PC-9 (cell line): ENCODE data around the gene CYBC1. TPM values are rescaled to one million over a fixed set of nuclear protein-coding genes. Genes with fewer than 3 reads are reported as not detected.

Source experiments
- BruUV-seq: library from RNA; stranded (reverse); fragments of 400-500 nt; replicated peaks from 2 replicates; lab custom pipeline; 2021; lab: Mats Ljungman, UMichigan
- CTCF ChIA-PET: fragments of 300-600 bp; sonication (Branson Sonifier 250); formaldehyde crosslinking; loops from one replicate; lab custom pipeline; 2022; ENCODE audit warnings: antibody characterized with exemption; lab: Charles Lee
- POLR2A ChIA-PET: fragments of 300-600 bp; sonication (Branson Sonifier 250); formaldehyde crosslinking; loops from one replicate; lab custom pipeline; 2022; ENCODE audit warnings: antibody characterized with exemption; ENCODE audit not compliant: unreplicated experiment; lab: Charles Lee
- DNase-seq, 2 experiments: peaks; one replicate each; pipeline versions ENCODE4 v3.0.0 to v3.0.0-alpha.2; 2015 to 2022; ENCODE audit warnings: mixed read lengths in 1 of 2
- H2AFZ ChIP-seq: fragments of 200-600 bp; sonication (generic); 2 replicates; pipeline ENCODE4 v1.8.1; 2017; ENCODE audit warnings: antibody characterized with exemption
- H3F3A ChIP-seq: fragments of 200-600 bp; sonication (generic); 2 replicates; pipeline ENCODE4 v1.8.1; 2017; ENCODE audit warnings: antibody characterized with exemption, mild to moderate bottlenecking, low read depth; ENCODE audit not compliant: insufficient read depth
- H3K27ac ChIP-seq: fragments of 200-600 bp; sonication (generic); 2 replicates; pipeline ENCODE4 v1.6.1; 2016; ENCODE audit warnings: mixed run types
- H3K27me3 ChIP-seq: fragments of 200-600 bp; sonication (generic); 2 replicates; pipeline ENCODE4 v1.6.1; 2016; ENCODE audit warnings: low read depth, mixed run types; ENCODE audit not compliant: insufficient read depth
- H3K36me3 ChIP-seq: fragments of 200-600 bp; sonication (generic); 2 replicates; pipeline ENCODE4 v1.6.1; 2016; ENCODE audit warnings: low read depth, mixed run types
- H3K4me1 ChIP-seq: fragments of 200-600 bp; sonication (generic); replicated peaks from 2 replicates; pipeline ENCODE4 v1.6.1; 2016; ENCODE audit warnings: mixed run types; ENCODE audit not compliant: insufficient read depth
- H3K4me2 ChIP-seq: fragments of 200-600 bp; sonication (generic); 2 replicates; pipeline ENCODE4 v1.6.1; 2017; ENCODE audit warnings: mixed run types
- H3K4me3 ChIP-seq: fragments of 200-600 bp; sonication (generic); 2 replicates; pipeline ENCODE4 v1.6.1; 2016; ENCODE audit warnings: mixed run types
- H3K79me2 ChIP-seq: fragments of 200-600 bp; sonication (generic); 2 replicates; pipeline ENCODE4 v1.6.1; 2017; ENCODE audit warnings: low read depth, mixed run types
- H3K9me2 ChIP-seq: fragments of 200-600 bp; sonication (generic); 2 replicates; pipeline ENCODE4 v1.8.1; 2017; ENCODE audit warnings: mild to moderate bottlenecking; ENCODE audit not compliant: insufficient read depth
- H3K9me3 ChIP-seq: fragments of 200-600 bp; sonication (generic); 2 replicates; pipeline ENCODE4 v1.8.1; 2016; ENCODE audit warnings: low read depth; ENCODE audit not compliant: insufficient read depth
- H4K20me1 ChIP-seq: fragments of 200-600 bp; sonication (generic); 2 replicates; pipeline ENCODE4 v1.8.1; 2017; ENCODE audit not compliant: insufficient read depth
- CTCF ChIP-seq: fragments of 200-600 bp; sonication (generic); conservative IDR thresholded peaks from 2 replicates; pipeline ENCODE4 v1.6.1; 2017; ENCODE audit warnings: mixed run types, antibody characterized with exemption, mild to moderate bottlenecking, moderate library complexity
- EZH2 ChIP-seq: fragments of 200-600 bp; sonication (generic); IDR thresholded peaks from 2 replicates; pipeline ENCODE4 v1.8.0; 2017; ENCODE audit warnings: antibody characterized with exemption, low read depth
- intact Hi-C: fragments of 100-400 bp; cut with micrococcal nuclease; formaldehyde crosslinking; loops from one replicate; pipeline ENCODE4 v1.10.0; 2022; ENCODE audit not compliant: unreplicated experiment
- total RNA-seq: library from RNA; stranded (reverse); gene quantifications from 2 replicates; pipeline ENCODE4 v1.2.3, GENCODE V29; 2021

CYBC1 gene
- total RNA-seq, 1 experiment from 2014 or later: 78.4 TPM

- ChIA-PET CTCF (no interaction called here), POLR2A (no interaction called here)
Measured at GRCh38 chr17:82468692-82469091, 18.1 kb upstream of the CYBC1 start.

GRCh38 chr17:82465023-82465603 lies 14.6 kb upstream of the CYBC1 start:
- H3K4me2 ChIP-seq: no peak overlapping the region
- intact Hi-C loops: no loop called here
- TF ChIP-seq EZH2 (no peak), CTCF (no peak)
- H4K20me1 ChIP-seq: no peaks in the 10 kb centered on the region
- H3K4me3 ChIP-seq: no peak overlapping the region
- DNase-seq: no peak
- ChIA-PET CTCF (no interaction called here), POLR2A (no interaction called here)
- no peaks in the 10 kb centered on the region for H3K27me3 ChIP-seq
- H3K27ac ChIP-seq: no peak overlapping the region
- no TSS peak for BruUV-seq
- peaks cover 17% of the 10 kb centered on the region for H3K4me1 ChIP-seq
- H3K9me3 ChIP-seq: no peaks in the 10 kb centered on the region
- no peak overlapping the region for H2AFZ ChIP-seq
- no peaks in the 10 kb centered on the region for H3K36me3 ChIP-seq
- no peaks in the 10 kb centered on the region for H3K79me2 ChIP-seq
- no peaks in the 10 kb centered on the region for H3K9me2 ChIP-seq
- peaks cover 19% of the 10 kb centered on the region for H3F3A ChIP-seq

More at GRCh38 chr17:82468692-82469091, 18.1 kb upstream of the CYBC1 start:
- Histone ChIP-seq H3K4me2 (no peak overlapping the region), H4K20me1 (no peaks in the 10 kb centered on the region), H3K27me3 (no peaks in the 10 kb centered on the region), H3F3A (no peaks in the 10 kb centered on the region), H3K9me2 (no peaks in the 10 kb centered on the region), H3K27ac (no peak overlapping the region), H3K79me2 (no peaks in the 10 kb centered on the region), H2AFZ (no peak overlapping the region), H3K4me3 (no peak overlapping the region), H3K9me3 (no peaks in the 10 kb centered on the region), H3K36me3 (no peaks in the 10 kb centered on the region), H3K4me1 (no peaks in the 10 kb centered on the region)
- BruUV-seq: no TSS peak
- DNase-seq: no peak
- intact Hi-C loops: no loop called here
- TF ChIP-seq EZH2 (no peak), CTCF (no peak)

GRCh38 chr17:82464567-82464929 lies 14.0 kb upstream of the CYBC1 start:
- H3K36me3 ChIP-seq: no peaks in the 10 kb centered on the region
- peaks cover 19% of the 10 kb centered on the region for H3F3A ChIP-seq
- no peaks in the 10 kb centered on the region for H3K9me3 ChIP-seq
- CTCF ChIA-PET: no interaction called here
- H3K27ac ChIP-seq: no peak overlapping the region
- TF ChIP-seq EZH2: no peak
- TF ChIP-seq CTCF: no peak
- H4K20me1 ChIP-seq: no peaks in the 10 kb centered on the region
- no peak overlapping the region for H3K4me3 ChIP-seq
- H3K27me3 ChIP-seq: no peaks in the 10 kb centered on the region
- DNase-seq: no peak
- no TSS peak for BruUV-seq
- POLR2A ChIA-PET: no interaction called here
- no peaks in the 10 kb centered on the region for H3K9me2 ChIP-seq
- intact Hi-C loops: no loop called here
- no peak overlapping the region for H2AFZ ChIP-seq
- H3K4me2 ChIP-seq: no peak overlapping the region
- H3K4me1 ChIP-seq: peaks cover 17% of the 10 kb centered on the region
- no peaks in the 10 kb centered on the region for H3K79me2 ChIP-seq
